Progenitor cell of endocrine pancreas (in vitro differentiated cells): ENCODE measurements around the gene DIS3L2. TPM values are rescaled to one million over a fixed set of nuclear protein-coding genes. Genes with fewer than 3 reads are reported as not detected.

Source experiments
- DNase-seq: peaks from one replicate; pipeline ENCODE4 v3.0.0; 2021; ENCODE audit warnings: low spot score; ENCODE audit not compliant: unreplicated experiment
- H3K27ac Mint-ChIP-seq: 2 replicates; pipeline ENCODE4 v1.8.0; 2021; ENCODE audit warnings: mild to moderate bottlenecking, moderate library complexity, mixed read lengths
- H3K27me3 Mint-ChIP-seq: 2 replicates; pipeline ENCODE4 v1.8.0; 2021; ENCODE audit warnings: mixed read lengths
- H3K36me3 Mint-ChIP-seq: 2 replicates; pipeline ENCODE4 v1.8.0; 2022; ENCODE audit warnings: mixed read lengths; ENCODE audit not compliant: insufficient read depth
- H3K4me1 Mint-ChIP-seq: 2 replicates; pipeline ENCODE4 v1.8.0; 2021; ENCODE audit warnings: low read depth, mixed read lengths
- H3K4me3 Mint-ChIP-seq: 2 replicates; pipeline ENCODE4 v1.8.0; 2021; ENCODE audit warnings: low read depth, mild to moderate bottlenecking, moderate library complexity, mixed read lengths
- H3K9me3 Mint-ChIP-seq: 2 replicates; pipeline ENCODE4 v1.8.0; 2021; ENCODE audit warnings: low read depth, mixed read lengths
- total RNA-seq: library from RNA; stranded (reverse); gene quantifications from 2 replicates; pipeline ENCODE4 v1.2.1, GENCODE V29; 2021
- TF ChIP-seq, protein P1 (sequence below): fragments of 200-600 bp; sonication (generic); IDR thresholded peaks from one replicate; pipeline ENCODE4 v1.5.0; 2021; ENCODE audit warnings: antibody characterized with exemption, mild to moderate bottlenecking; ENCODE audit not compliant: unreplicated experiment

DIS3L2 gene
- total RNA-seq, 1 donor from 2014 or later: 59.3 TPM

DNA sequence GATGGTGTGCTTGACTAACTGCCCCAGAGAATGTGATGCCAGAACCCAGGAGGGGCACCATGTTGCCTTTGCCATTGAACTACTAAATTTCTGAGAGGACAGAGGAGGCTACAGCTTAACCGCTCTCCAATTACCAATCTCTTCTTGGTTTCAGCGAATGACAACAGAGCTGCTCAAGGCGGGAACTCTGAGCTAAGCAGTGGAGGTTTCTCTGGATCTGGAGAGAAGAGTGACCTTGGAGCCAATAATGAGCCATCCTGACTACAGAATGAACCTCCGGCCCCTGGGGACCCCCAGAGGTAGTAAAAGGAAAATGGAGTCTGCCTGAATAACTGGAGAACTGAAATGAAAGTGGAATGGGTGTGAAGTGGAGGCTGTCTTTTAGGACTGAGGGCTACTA lies 53.2 kb downstream of the DIS3L2 start:
- Mint-ChIP-seq H3K27me3 (no peaks in the 10 kb centered on the region), H3K4me3 (no peak overlapping the region), H3K4me1 (no peaks in the 10 kb centered on the region), H3K36me3 (peaks cover 8% of the 10 kb centered on the region), H3K27ac (no peak overlapping the region), H3K9me3 (no peaks in the 10 kb centered on the region)
- TF ChIP-seq, protein P1, sequence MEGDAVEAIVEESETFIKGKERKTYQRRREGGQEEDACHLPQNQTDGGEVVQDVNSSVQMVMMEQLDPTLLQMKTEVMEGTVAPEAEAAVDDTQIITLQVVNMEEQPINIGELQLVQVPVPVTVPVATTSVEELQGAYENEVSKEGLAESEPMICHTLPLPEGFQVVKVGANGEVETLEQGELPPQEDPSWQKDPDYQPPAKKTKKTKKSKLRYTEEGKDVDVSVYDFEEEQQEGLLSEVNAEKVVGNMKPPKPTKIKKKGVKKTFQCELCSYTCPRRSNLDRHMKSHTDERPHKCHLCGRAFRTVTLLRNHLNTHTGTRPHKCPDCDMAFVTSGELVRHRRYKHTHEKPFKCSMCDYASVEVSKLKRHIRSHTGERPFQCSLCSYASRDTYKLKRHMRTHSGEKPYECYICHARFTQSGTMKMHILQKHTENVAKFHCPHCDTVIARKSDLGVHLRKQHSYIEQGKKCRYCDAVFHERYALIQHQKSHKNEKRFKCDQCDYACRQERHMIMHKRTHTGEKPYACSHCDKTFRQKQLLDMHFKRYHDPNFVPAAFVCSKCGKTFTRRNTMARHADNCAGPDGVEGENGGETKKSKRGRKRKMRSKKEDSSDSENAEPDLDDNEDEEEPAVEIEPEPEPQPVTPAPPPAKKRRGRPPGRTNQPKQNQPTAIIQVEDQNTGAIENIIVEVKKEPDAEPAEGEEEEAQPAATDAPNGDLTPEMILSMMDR: no peak
- no peak for DNase-seq

DNA sequence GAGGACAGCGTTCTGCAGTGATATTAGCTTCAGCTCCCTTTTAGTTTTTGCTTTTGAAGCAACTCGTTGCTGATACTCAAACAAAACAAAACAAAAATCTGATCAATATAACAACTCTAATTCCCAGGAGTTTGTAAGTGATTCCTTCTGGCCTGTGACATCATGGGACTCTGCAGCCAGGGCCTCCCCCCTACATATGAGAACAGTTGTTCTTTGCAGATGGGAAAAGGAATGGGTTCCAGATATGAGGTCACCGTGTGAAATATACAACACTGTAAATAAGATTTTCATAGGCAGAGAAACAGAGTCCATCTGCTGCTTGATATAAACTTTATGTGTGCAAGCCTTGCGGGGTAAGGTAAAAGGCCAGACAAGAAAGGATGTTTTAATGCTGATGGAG lies 56.7 kb downstream of the DIS3L2 start:
- TF ChIP-seq, protein P1: no peak
- no peak overlapping the region for H3K4me3 Mint-ChIP-seq
- no peaks in the 10 kb centered on the region for H3K4me1 Mint-ChIP-seq
- peaks cover 8% of the 10 kb centered on the region for H3K36me3 Mint-ChIP-seq
- DNase-seq: no peak
- H3K27ac Mint-ChIP-seq: no peak overlapping the region
- no peaks in the 10 kb centered on the region for H3K27me3 Mint-ChIP-seq
- H3K9me3 Mint-ChIP-seq: no peaks in the 10 kb centered on the region

DNA sequence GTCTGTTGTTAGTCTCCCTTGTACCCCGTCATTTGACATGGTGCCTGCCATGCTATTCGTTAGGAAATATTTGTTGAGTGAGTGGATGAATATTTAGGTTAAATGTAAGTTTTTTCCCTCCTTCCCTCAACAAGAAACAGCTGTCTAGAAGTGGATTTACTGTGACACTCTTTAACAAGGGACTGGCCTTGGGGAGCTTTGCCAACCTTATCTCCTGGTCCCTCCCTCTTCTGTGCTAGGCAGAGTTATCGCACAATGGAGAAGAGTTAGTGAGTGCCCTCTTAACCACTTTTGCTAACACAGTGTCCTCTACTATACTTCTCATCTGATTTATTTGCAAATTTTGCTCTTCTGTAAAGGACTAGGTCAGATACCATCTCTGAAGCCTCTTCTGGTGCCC lies 61.2 kb downstream of the DIS3L2 start:
- Mint-ChIP-seq H3K27me3 (no peaks in the 10 kb centered on the region), H3K9me3 (no peaks in the 10 kb centered on the region), H3K27ac (no peak overlapping the region), H3K4me1 (no peaks in the 10 kb centered on the region), H3K36me3 (peaks cover 8% of the 10 kb centered on the region), H3K4me3 (no peak overlapping the region)
- TF ChIP-seq, protein P1: no peak
- no peak for DNase-seq

DNA sequence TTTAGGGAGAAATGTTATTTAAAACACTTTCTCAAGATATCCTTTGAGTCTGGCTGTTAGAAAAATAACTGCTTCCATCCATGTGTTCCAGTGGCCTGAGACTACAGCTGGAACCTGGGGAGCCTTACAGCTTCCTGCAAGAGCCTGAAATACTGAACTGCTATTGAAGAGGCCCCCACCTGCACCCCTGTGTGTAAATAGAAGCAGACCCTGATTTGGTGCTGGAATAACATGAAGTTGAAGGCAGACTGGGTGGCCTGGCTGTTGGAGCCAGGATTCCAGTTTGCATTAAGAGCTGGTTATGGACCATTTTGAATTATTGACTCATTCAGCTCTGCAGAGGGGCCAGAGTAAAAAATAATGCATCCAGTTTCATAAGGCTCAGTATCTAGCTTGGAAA lies 61.9 kb downstream of the DIS3L2 start:
- no peak overlapping the region for H3K27ac Mint-ChIP-seq
- H3K4me3 Mint-ChIP-seq: no peak overlapping the region
- no peaks in the 10 kb centered on the region for H3K27me3 Mint-ChIP-seq
- no peaks in the 10 kb centered on the region for H3K9me3 Mint-ChIP-seq
- DNase-seq: no peak
- TF ChIP-seq, protein P1: no peak
- peaks cover 8% of the 10 kb centered on the region for H3K36me3 Mint-ChIP-seq
- H3K4me1 Mint-ChIP-seq: no peaks in the 10 kb centered on the region

DNA sequence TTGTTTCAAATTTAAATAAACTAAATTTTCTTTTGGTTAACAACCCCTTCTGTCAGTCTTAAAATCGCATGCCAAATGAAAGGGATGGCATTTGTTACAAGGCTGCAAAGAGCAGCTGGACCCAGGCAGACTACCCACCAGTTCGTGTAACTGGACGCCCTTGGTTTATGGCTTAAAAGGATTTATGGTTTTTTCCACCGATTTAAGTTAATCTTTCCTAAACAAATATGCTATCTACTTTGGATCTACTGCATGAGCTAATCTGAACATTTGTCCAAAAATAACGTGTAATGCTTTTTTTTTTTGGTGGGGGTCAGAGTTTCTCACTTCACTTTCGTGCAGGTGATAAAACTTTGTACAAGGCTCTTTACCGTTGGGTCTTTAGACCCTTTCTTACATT lies 62.9 kb downstream of the DIS3L2 start:
- Mint-ChIP-seq H3K27ac (no peak overlapping the region), H3K27me3 (no peaks in the 10 kb centered on the region), H3K9me3 (no peaks in the 10 kb centered on the region), H3K36me3 (peaks cover 10% of the 10 kb centered on the region), H3K4me1 (no peaks in the 10 kb centered on the region), H3K4me3 (no peak overlapping the region)
- DNase-seq: no peak
- TF ChIP-seq, protein P1: no peak

DNA sequence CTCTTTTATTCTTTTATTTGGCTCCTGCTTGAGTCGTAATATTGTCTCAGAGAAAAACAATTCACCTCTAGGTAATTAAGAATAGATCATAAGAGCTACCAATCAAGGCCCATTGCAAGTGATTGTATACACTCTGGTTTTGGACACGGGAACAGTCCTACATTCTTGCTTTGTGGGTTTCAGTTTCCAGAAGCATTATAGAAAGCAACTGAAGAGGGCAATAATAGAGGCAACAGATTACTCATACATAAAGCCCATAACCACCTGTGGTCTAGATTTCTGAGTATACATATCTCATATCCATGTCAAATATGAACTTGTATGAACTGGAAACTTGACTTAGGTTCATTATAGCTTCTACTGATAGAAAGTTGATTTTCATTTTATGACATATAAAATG lies 65.4 kb downstream of the DIS3L2 start:
- Mint-ChIP-seq H3K27me3 (no peaks in the 10 kb centered on the region), H3K4me3 (no peak overlapping the region), H3K4me1 (no peaks in the 10 kb centered on the region), H3K9me3 (peaks cover under 1% of the 10 kb centered on the region), H3K36me3 (peaks cover 27% of the 10 kb centered on the region), H3K27ac (no peak overlapping the region)
- no peak for DNase-seq
- TF ChIP-seq, protein P1: no peak
